Omental fat pad (tissue), 4 donors: ENCODE results near the gene IL2. TPM values are rescaled to one million over a fixed set of nuclear protein-coding genes. Genes with fewer than 3 reads are reported as not detected.

Experiments
- ATAC-seq: fragments of 150-250 bp; one replicate; pipeline ENCODE4 v1.9.1; 2016; ENCODE audit warnings: mild to moderate bottlenecking, moderate library complexity; ENCODE audit not compliant: low FRiP score
- DNase-seq: peaks from one replicate; pipeline ENCODE4 v3.0.0-alpha.2; 2019; ENCODE audit warnings: low spot score
- CTCF ChIP-seq, 3 donors: fragments of 450-650 bp; IDR thresholded peaks; one replicate each; pipeline ENCODE4 v1.5.1; 2016 to 2017; ENCODE audit warnings: antibody characterized with exemption in 3 of 3, mild to moderate bottlenecking in 3 of 3, moderate library complexity in 2 of 3
- total RNA-seq, 4 donors: library from RNA; depleted of rRNA; stranded (reverse); fragments of >200 nt; gene quantifications; one replicate each; pipeline ENCODE4 v1.1.0, GENCODE V29; 2016

IL2 gene
- total RNA-seq, 4 donors from 2014 or later = not detected

GRCh38 chr4:122480655-122481487, 24.3 kb upstream of the IL2 start:
- TF ChIP-seq CTCF (IDR thresholded peaks at IDR 0.05) = no peak
- ATAC-seq (no peak), DNase-seq (no peak)

GRCh38 chr4:122479935-122480416, 23.5 kb upstream of the IL2 start:
- peak; percentile 50 for ATAC-seq
- no peak for DNase-seq
- TF ChIP-seq CTCF (IDR thresholded peaks at IDR 0.05) = no peak

GRCh38 chr4:122476745-122477144, 20.2 kb upstream of the IL2 start:
- DNase-seq (no peak), ATAC-seq (no peak)
- no peak for TF ChIP-seq CTCF (IDR thresholded peaks at IDR 0.05)

- no peak for TF ChIP-seq CTCF (IDR thresholded peaks at IDR 0.05)
- ATAC-seq (no peak), DNase-seq (no peak)
Observed at GRCh38 chr4:122476126-122476525, 19.6 kb upstream of the IL2 start.

- ATAC-seq (no peak), DNase-seq (no peak)
- no peak for TF ChIP-seq CTCF (IDR thresholded peaks at IDR 0.05)
Observed at GRCh38 chr4:122475233-122475632, 18.7 kb upstream of the IL2 start.

GRCh38 chr4:122469457-122469856, 12.9 kb upstream of the IL2 start:
- no peak for ATAC-seq
- no peak for TF ChIP-seq CTCF (IDR thresholded peaks at IDR 0.05)
- no peak for DNase-seq

- DNase-seq (no peak), ATAC-seq (no peak)
- no peak for TF ChIP-seq CTCF (IDR thresholded peaks at IDR 0.05)
Observed at GRCh38 chr4:122458625-122459024, 2.1 kb upstream of the IL2 start.
